HG02970 (cell line): ENCODE data around the gene DYRK1A.

ENCODE experiments used
- ATAC-seq: cut with Tn5 transposase; IDR thresholded peaks from one replicate; pipeline ENCODE4 v1.9.1; 2021; ENCODE audit warnings: mild to moderate bottlenecking, moderate library complexity, moderate number of reproducible peaks; ENCODE audit not compliant: unreplicated experiment, low FRiP score

DYRK1A gene

GRCh38 chr21:37472581-37472980 is 106.0 kb downstream of the DYRK1A start:
- no peak for ATAC-seq

- no peak for ATAC-seq
These were observed 106.9 kb downstream of the DYRK1A start for GRCh38 chr21:37473491-37473890.

DNA sequence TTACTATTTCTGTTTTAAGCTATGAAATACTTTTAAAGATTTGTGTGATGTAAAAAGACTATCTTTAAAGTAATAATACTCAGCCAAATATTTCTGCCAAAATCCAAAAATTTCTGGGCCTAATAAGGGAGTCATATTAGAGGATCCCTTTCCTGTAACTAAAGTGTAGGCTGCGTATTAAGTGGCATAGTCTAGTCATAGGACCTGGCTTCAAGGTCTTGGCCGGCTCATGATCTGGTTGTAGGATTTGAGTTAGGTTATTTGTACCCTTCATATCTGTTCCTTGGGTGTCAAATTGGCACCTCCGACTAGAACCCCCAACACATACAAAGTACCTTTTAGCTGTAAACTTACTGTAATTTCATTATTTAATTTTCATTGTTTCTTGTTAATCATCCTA is 107.8 kb downstream of the DYRK1A start:
- no peak for ATAC-seq

DNA sequence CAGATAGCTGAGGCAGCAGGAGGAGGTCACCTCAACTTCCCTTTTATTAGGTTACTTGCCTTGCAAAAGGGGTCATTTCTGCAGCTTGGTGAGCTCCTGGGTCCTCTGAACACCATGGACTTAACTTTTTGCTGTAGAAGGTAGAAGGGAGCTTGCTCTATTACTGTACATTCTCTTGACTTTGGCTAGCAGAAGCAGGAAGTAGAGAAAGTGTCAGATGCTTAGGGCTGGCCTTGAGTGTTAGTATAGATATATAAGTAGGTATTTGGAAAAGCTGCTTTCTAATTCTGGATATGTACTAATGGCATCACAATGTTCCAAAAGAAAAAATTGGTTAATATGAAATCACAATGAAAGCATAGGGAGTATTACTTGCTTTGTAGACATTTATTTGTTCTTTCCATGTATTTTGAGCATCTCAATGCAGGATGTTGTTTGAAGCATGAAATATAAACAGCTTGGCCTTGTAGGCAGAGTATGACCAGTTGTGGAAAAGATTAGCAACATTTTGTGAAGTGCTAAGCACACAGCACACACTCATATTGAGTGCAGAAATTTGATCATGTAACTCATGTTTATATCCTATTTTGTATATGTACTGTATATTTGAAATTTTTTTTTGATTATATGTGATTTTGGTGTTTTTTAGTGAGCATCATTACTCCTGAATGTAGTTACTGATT is 108.8 kb downstream of the DYRK1A start:
- no peak for ATAC-seq

GRCh38 chr21:37478794-37479193 is 112.2 kb downstream of the DYRK1A start:
- ATAC-seq: no peak

DNA sequence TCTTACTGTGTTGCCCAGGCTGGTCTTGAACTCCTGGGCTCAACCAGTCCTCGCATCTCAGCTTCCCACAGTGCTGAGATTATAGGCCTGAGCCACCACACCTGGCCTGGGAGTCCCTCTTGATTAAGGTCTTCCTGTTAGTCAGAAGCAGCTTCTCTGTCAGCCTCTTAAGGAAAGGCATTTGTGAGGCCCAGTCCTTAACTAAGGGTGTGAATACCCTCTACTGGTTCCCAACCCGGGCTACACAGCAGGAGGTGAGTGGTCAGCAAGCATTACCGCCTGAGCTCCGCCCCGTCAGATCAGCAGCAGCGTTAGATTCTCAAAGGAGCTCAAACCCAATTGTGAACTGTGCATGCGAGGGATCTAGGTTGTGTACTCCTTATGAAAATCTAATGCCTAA is 117.2 kb downstream of the DYRK1A start:
- no peak for ATAC-seq

DNA sequence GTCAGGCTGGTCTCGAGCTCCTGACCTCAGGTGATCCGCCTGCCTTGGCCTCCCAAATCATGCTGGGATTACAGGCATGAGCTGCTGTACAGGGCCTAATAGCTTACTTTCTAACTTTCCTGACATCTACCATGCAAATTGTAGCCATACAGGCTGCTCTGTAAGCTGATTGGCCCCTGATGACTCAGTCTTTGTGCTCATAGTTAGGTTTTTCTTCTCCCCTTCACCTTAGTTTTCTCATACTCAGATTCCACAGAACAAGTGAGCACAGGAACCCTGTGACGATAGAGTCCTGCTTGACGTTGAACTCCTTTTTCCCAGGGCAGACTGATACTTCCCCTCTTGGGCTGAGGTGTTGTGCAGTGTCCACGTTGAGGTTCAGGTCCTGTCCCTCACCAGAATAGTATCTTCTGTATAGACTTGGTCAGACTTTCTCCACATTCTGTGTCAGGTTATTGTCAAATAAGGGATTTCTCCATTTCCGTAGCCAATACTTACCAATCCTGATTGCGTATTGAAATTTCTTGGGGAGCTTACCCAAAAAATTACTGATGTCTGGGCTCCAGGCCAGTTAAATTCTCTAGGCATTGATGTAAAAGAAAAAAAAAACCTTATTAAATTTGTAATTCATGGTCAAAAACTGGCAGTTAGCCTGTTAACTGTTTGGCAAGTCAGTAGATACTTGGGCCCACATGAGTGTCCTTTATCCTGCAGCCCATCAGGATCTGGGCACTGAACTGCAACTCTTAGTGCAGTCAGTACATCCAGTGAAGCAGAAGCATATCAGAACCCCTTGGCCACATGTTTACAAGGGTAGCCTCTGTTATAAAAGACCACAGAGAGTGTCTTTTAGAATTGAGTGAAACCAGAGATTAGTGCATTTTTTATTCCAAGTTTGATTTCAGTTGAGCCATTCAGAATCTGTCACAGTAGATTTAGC is 118.2 kb downstream of the DYRK1A start:
- no peak for ATAC-seq

DNA sequence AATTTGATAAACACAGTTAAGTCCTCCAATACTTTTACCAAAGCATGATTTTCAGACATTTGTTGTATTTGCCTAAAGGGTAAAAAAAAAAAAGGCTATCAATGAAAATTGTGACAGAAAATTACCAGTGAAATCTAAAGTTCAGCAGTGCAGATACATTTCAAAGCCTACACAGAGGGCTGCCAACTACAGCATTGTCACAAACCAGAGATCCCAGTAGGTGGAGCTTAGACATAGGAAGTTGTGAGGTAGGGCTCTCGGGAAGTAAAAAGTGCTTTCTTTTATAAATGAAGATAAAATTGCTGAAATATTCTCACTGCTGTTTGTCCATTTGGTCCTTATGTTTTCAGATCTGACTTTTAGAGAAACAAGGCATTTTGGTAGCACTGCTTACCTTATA is 123.0 kb downstream of the DYRK1A start:
- no peak for ATAC-seq

DNA sequence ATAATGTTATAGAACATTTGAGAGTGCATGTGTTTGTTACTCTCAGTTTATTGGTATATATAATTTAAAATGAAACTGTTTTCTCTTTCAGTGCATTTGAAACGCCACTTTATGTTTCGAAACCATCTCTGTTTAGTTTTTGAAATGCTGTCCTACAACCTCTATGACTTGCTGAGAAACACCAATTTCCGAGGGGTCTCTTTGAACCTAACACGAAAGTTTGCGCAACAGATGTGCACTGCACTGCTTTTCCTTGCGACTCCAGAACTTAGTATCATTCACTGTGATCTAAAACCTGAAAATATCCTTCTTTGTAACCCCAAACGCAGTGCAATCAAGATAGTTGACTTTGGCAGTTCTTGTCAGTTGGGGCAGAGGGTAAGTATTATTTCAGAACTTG is 123.5 kb downstream of the DYRK1A start:
- no peak for ATAC-seq

DNA sequence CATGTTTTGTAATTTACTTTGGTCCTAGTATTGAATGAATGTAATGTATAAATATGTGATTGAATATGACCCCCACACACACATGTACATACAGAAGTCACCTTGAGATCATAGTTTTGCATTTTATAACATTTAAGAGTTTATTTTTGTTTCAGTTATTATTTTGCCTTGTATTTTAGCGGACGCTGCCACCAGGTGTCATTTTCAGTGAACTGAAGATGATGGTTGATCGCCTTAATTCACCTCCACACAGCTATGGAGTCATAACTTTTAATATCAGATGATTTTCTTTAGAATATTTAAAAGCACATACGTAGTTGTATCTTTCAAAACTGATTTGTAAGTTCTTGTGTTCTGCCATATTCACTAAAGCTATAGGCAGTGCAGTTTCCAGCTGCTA is 130.4 kb downstream of the DYRK1A start:
- no peak for ATAC-seq

DNA sequence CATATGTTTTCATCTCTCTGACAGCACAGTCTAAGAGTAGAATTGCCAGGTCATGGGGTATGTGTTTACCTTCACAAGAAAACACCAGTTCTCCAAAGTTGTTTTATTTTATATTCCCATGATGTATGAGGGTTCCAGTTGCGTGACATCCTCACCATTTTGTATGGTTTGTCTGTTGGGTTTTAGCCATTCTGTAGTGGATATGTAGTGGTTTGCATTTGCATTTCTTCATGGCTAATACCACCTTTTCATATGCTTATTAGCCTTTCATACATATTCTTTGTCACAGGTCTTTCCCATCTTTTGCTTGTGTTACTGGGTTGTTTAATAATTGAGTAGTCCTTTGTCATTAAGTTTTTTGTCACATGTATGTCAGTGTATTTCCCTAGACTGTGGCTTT is 132.1 kb downstream of the DYRK1A start:
- ATAC-seq: no peak

DNA sequence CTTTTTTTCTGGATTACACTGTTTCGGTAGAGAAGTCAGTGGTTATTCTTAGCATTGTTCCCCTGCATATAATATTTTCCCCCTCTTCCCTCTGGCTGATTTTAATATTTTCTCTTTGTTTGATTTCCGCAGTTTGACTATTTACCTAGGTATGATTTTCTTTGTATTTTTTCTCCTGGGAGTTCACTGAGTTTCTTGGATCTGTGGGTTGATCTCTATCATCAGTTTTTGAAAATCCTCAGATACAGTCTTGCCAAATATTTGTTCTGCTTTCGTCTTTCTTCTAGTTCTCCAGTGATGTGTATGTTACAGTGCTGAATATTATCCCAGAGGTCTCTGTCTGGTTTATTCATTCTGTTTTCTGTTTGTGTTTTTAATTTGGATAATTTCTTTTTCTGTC is 136.4 kb downstream of the DYRK1A start:
- ATAC-seq: no peak

DNA sequence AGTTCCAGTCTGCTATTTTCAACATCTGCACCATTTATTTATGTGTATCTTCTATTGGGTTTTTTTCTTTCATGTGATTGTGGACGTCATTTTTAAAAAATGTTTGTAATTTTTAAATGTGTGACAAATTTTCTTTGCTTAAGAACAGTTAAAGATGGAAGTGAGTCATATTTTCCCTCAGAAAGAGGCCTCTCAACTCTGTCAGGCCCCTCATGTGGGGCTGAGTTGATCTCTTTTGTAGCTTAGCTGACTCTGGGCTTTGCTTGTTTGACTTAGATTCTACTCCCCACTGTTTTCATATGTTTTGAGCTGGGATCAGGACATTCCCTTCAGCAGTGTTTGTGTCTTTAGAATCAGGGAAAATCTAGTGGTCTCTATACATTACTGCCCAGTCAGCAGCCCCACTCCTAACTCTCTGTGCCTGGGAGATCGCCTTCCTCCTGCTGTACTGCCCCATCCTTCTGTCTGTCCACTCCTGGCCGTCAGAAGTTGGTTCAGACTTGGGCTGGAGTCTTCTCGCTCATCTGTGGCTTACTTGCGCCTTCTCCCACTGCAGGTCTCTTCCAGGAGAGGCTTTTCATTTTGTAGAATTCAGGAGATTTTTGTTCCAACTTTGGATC is 137.4 kb downstream of the DYRK1A start:
- ATAC-seq: no peak

DNA sequence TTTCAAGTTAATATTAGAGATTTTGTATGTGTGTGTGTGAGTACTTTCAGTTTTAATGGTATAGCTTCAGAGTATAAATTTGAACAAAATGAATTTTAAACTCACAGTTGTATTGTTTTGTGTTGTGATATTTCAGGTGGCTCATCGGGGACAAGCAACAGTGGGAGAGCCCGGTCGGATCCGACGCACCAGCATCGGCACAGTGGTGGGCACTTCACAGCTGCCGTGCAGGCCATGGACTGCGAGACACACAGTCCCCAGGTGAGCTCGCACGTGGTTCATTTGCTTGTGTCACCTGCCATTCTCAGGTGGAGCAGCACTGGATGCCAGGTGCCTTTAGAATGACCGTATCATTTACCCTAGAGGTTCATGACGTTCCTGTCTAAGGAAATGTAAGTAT is 139.4 kb downstream of the DYRK1A start:
- ATAC-seq: no peak

DNA sequence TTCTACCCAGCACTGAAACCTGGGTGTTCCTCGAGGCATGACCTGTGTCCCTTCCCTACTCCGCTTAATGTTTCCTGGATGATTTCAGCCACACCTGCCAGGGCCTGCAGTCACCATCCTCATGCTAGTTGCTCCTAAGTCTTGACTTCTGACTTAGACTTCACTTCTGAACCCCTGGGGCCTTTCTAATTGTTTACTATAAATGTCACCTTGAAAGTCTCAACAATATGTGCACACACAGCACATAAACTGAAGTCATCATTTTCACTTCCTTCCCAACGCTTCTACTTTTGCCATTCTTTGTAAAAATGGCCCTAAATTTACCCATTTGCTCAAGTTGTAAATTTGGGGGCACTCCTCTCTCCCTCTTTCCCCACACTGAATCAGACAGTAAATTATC is 141.1 kb downstream of the DYRK1A start:
- ATAC-seq: no peak

GRCh38 chr21:37508341-37508740 is 141.8 kb downstream of the DYRK1A start:
- no peak for ATAC-seq

GRCh38 chr21:37509802-37510393 is 143.3 kb downstream of the DYRK1A start:
- ATAC-seq: no peak

DNA sequence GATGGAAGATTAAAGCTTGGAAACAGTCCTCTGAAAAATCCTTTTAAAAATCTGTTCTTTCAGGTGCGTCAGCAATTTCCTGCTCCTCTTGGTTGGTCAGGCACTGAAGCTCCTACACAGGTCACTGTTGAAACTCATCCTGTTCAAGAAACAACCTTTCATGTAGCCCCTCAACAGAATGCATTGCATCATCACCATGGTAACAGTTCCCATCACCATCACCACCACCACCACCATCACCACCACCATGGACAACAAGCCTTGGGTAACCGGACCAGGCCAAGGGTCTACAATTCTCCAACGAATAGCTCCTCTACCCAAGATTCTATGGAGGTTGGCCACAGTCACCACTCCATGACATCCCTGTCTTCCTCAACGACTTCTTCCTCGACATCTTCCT is 145.3 kb downstream of the DYRK1A start:
- ATAC-seq: no peak

- no peak for ATAC-seq
These were observed 146.8 kb downstream of the DYRK1A start for GRCh38 chr21:37513383-37513782.

DNA sequence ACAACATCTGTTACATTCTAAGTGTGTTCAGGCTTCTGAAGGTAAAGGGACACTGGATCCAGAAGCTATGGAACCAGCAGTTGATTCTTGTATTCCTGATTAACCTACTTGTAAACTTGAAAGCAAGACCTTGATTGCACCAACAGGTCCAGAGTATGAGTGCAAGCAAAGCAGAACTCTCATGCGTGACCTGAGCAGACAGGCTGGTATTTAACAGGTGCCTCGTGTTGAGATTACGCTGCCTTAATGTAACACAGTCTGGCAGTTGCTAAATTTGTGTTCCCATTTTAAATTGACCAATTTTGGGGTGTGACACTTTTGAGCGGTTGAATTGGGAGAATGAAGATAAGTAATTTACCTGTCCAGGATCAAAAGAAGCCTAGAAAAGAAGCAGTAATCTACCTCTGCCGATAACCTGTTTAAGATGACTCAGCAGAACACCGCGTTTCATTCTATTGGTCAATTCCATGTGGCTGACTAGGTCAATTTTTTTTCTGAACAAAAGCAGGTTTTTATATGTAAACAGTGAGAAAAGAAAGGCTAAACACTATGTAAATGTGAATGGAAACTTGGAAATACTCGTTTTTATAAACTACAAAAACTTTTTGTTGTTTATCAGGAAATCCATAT is 147.6 kb downstream of the DYRK1A start:
- ATAC-seq: no peak

GRCh38 chr21:37516998-37517397 is 150.4 kb downstream of the DYRK1A start:
- ATAC-seq: no peak
